CD1c-positive myeloid dendritic cell (primary cell): Measurements from ENCODE around the gene PPP4R3B.
A peak's percentile ranks its signal among the peaks of the same experiment; 100 is the strongest.
"Not testable (repeated sequence)": the region's sequence is repeated elsewhere in the genome, so short reads cannot be mapped to it uniquely, and the experiment has no call there.

Source experiments
- DNase-seq: peaks from one replicate; pipeline ENCODE4 v3.0.0-alpha.2; 2016; ENCODE audit errors: extremely low spot score

PPP4R3B gene

DNA sequence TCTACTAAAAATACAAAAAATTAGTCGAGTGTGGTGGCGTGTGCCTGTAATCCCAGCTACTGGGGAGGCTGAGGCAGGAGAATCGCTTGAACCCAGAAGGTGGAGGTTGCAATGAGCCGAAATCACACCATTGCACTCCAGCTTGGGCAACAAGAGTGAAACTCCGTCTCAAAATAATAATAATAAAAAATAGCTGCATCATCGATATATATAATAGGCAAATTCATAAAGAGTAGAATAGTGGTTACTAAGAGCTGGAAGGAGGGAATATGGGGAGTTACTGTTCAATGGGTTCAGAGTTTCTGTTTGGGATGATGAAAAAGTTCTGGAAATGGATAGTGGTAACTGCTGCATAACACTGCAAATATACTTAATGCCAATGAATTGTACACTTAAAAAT, 20.6 kb downstream of the PPP4R3B start:
- not testable (repeated sequence) for DNase-seq

- DNase-seq = no peak
These were observed 21.9 kb downstream of the PPP4R3B start for GRCh38 chr2:55595536-55595935.

GRCh38 chr2:55592130-55592529, 25.3 kb downstream of the PPP4R3B start:
- DNase-seq = no peak

DNA sequence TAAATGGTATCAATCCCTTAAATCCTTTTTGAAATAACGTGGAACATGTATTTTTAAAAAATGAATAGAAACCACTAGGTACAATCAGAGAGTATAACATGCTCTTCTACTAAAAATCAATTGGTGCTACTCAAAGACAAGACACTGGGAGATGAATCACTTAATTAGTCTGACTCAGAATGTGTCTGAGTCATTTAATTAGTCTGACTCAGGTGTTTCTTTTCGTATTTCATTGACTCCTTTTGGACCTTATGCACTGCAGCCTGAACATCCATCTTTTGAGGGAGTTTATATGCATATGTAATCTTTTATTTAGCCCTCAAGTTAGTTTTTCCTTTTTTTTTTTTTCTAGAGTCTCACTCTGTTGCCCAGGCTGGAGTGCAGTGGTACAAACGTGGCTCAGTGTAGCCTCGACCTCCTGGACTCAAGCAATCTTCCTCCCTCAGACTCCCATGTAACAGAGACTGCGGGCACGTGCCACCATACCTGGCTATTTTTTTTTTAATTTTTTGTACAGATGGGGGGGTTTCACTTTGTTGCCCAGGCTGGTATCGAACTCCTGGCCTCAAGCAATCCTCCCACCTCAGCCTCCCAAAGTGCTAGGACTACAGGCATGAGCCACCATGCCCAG, 26.5 kb downstream of the PPP4R3B start:
- DNase-seq = no peak

GRCh38 chr2:55585451-55586080, 31.9 kb downstream of the PPP4R3B start:
- DNase-seq = no peak

GRCh38 chr2:55581874-55582547, 35.4 kb downstream of the PPP4R3B start:
- DNase-seq = no peak

DNA sequence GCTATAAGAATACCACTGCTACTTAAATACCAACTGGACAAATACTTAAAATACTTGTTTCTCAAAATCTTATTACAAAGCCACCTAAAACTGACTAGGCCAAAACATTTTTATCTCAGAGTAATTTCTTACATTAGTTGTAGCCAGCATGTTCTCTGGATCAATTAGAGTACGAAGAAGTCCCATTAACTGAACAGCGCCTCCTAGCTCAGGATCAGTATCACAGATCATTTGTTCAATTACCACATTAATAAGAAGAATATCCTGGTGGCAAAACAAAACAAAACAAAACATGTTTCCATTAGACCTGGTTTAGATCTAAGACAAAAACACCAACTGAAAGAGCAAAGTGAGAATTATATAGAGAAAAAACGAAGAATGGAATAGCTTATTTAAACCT, 36.0 kb downstream of the PPP4R3B start:
- DNase-seq = no peak

- not testable (repeated sequence) for DNase-seq
These were observed 48.4 kb downstream of the PPP4R3B start for GRCh38 chr2:55569002-55569401.

- no peak for DNase-seq
These were observed 50.1 kb downstream of the PPP4R3B start for GRCh38 chr2:55567298-55567697.

GRCh38 chr2:55565613-55566012, 51.8 kb downstream of the PPP4R3B start:
- no peak for DNase-seq

DNA sequence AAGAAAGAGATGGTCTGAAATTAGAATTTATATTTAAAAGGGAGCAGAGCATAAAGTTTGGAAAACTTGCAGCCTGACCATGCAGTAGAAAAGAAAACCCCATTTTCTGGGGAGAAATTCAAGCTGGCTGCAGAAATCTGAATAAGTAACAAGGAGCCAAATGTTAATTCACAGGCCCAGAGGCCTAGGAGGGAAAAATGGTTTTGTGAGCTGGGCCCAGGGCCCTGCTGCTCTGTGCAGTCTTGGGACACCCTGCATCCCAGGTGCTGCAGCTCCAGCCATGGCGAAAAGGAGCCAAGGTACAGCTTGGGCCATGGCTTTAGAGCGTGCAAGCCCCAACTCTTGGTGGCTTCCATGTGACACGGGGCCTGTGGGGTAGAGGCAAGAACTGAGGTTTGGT, 56.6 kb downstream of the PPP4R3B start:
- no peak for DNase-seq

GRCh38 chr2:55556809-55557208, 60.6 kb downstream of the PPP4R3B start:
- DNase-seq = no peak

DNA sequence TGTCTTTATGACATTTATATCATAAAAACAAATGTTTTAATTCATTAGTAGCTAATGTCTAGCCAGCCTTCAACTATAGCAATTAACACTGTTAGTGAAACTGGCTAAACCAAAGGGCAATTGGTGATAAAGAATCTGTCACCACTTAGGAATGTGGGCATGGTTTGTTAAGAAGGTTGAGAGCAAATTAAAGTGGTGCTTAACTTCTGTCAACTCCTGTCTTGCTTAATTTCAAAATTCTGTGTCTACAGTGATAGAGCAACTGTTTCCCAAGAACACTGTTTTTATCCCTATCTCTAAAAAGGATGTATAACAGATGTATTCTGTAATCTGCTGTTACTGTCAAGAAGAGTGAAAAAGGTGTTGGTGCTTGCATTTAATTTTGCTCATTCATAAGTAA, 61.4 kb downstream of the PPP4R3B start:
- no peak for DNase-seq

- DNase-seq = no peak
These were observed 64.1 kb downstream of the PPP4R3B start for GRCh38 chr2:55553321-55553720.

DNA sequence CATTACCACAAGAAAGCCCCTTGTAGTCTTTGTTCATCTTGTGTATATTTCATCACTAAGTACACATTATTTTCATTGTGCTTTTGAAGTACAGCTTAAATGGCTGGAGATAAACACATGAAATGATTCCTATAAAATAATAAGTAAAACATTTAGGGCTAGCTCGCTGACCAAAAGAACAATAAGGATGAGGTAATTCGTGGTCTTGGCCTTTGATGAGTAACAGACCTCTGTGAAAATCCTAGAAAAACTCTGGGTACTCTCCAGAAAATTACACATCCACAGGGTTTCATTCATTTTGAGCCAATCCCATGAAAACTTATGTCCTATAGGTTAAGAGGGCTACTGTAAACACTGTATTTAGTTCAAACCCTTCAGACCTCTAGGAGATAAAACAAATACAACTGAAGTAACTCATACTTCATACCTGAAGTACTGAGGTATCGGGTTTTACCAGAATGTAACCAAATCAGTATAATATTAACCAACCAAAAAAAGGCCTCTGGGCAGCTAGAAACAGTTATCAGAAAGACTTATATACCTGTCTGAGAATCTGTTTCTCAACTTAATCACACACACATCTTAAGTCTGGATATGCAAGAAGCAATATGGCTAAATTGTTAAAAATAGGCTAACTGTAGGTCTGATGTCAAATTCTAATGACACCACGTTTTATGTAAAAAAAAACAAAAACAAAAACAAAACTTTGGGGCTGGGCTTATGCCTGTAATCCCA, 66.9 kb downstream of the PPP4R3B start:
- DNase-seq = no peak

GRCh38 chr2:55547679-55548078, 69.7 kb downstream of the PPP4R3B start:
- not testable (repeated sequence) for DNase-seq

DNA sequence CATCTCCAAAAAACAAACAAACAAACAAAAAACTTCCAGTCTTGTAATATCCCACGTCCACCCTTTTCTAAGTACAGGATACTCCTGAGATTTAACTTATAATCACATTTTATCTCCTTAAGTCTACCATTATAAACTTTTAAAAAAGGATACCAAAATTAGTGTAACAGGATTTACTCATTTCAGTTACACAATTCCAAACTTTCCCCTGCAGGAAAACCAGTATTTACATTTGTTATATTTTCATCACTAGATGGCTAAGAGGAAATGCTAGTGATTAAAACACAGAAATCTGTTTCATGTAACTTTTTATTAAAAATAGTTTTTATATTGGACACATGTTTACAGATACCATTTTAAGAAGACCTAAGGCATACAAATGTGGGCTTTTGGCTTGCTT, 70.4 kb downstream of the PPP4R3B start:
- no peak for DNase-seq

DNA sequence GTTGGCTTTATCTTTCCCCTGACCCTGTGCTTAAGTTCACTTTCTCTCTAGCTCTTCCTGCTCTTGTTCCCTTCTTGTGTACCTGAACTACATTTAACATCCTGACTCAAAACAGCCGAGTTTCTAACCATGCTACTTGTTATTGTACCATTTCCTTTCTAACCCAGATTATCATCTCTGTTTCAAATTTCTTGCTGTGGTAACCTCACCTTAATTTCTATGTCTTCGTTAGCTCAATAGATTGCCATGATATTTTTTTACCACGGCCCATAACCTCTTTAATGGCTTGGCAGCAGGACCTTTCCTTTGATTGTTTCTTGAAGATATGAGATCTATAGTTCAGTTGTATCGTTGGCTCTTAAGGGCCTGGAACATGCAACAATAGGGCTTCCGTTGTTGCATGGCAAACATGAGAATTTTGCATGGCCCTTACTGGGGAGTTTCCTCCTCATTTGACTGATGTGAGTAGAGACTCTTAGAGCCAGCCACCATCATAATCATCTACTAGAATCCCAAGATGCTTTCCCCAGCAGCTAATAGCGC, 86.8 kb downstream of the PPP4R3B start:
- no peak for DNase-seq

GRCh38 chr2:55526174-55526573, 91.2 kb downstream of the PPP4R3B start:
- DNase-seq = no peak

DNA sequence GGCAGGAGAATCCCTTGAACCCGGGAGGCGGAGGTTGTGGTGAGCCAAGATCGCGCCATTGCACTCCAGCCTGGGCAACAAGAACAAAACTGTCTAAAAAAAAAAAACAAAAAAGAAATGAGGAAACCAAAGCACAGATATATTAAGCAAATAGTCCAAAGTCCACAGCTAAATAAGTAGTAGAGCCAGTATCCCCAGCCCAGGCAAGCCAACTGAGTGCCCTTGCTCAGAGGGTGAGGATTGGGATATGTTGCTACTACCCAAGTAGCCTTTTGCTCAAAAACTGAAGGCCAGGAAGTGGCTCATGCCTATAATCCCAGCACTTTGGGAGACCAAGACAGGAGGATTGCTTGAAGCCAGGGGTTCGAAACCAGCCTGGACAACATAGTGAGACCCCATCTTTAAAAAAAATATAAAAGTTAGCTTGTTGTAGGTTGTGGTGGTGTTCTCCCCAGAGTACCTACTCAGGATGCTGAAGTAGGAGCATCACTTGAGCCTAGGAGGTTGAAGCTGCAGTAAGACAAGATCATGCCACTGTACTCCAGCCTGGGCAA, 92.5 kb downstream of the PPP4R3B start:
- DNase-seq = no peak

DNA sequence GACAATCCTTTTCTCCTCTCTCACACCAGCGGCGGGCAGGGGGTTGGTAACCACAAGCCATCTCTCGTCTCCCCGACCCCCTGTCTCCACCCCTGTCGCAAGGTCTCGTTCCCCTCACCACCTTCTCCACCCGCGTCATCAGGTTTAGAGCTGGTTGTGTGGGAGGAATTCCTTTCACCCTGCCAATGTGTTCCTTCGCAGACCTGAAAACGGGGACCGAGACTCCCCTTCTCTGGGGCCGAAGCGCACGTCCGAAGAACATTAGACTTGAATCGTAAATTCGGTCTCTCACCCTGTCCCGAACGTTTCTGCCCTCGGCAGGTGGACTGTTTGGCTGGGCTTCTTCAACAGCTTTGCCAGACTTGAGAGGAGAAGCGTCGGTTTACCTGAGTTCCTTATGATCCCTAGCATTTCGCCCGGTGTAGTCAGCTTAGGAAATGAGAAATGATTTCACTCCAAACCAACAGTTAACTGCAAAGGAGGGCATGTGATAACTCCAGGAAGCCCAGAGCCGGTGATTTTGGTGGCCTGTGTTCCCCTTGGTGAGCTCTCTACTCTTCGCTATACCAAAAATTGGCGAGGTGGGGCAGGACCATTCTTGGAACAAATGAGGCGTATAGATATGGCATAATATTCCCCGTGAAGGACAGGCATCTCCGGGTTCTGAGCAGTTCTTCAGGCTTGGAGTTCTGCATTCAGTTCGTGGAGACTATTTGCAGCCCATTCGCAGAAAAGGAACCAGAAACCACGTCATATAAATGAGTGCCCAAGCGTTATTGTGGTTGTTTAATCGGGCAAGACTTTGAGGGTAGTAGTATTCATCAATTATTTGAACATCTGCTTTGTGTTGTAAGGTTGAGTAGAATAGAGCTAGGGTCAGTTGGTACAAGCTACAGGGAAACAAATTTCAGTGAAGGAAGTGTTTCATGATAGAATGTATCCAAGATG, 97.2 kb downstream of the PPP4R3B start:
- DNase-seq = peak; percentile 41
